GM10248 (cell line): Measurements from ENCODE around the gene DSC3.

Experiments used
- CTCF ChIA-PET: fragments of 300-600 bp; sonication (Branson Sonifier 250); formaldehyde crosslinking; extraction: SDS; loops from one replicate; lab custom pipeline; 2021; ENCODE audit warnings: antibody characterized with exemption; lab: Yijun Ruan, JAX
- POLR2A ChIA-PET: fragments of 350-650 bp; sonication (Branson Sonifier 250); formaldehyde crosslinking; extraction: SDS; loops from one replicate; lab custom pipeline; 2020; ENCODE audit warnings: antibody characterized with exemption; lab: Yijun Ruan, JAX
- DNase-seq: peaks from one replicate; pipeline ENCODE4 v3.0.0; 2012; ENCODE audit errors: extremely low spot score
- CTCF ChIP-seq: IDR thresholded peaks from 2 replicates; pipeline ENCODE4 v1.5.1; 2012; ENCODE audit warnings: mild to moderate bottlenecking, low read depth; ENCODE audit errors: extremely low read depth, missing control alignments, control extremely low read depth

Gene DSC3

DNA sequence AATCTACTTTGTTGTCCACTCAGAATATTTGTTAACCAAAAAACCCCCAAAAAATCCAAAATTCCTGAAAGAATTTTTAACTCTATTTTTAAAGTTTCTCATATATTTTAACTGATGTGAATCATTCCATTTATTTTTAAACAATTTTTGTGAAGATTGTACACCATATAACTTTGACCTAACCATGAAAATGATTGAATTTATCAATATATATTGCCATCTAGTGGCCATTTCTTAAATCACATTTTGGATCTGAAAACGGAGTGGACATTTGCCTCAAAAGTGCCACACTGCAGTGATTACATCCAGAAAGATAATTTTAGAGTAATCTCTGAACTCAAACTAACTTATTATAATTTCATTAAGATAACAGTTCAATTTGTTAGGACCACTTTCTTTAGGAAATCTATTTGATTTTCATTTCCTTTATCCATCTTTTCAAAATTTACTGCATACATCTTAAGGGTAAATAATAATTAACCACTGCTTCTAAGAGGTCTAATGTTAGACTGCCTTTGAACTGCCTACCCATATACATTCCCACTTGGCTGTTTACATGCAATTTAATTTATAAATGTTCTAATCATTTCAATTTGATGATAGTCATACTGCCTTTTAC is 71.1 kb downstream of the DSC3 start:
- TF ChIP-seq CTCF, result peak; percentile 49
- peak; percentile 14 for DNase-seq
- POLR2A ChIA-PET, result no interaction called here
- CTCF ChIA-PET, result interaction anchor here (0.8 to 3.8 kb wide), 5 partner anchors 22 to 1097 kb away, joined by 3 to 16 read pairs (median 3); no protein-coding TSS in a partner anchor

GRCh38 chr18:30970196-30970816 is 72.2 kb downstream of the DSC3 start:
- no peak for DNase-seq
- peak; percentile 44 for TF ChIP-seq CTCF
- CTCF ChIA-PET, result interaction anchor here (0.8 to 2.8 kb wide), 10 partner anchors 9 to 1096 kb away, joined by 3 to 11 read pairs (median 3); no protein-coding TSS in a partner anchor
- POLR2A ChIA-PET, result no interaction called here

GRCh38 chr18:30969670-30970170 is 72.8 kb downstream of the DSC3 start:
- TF ChIP-seq CTCF, result no peak
- no peak for DNase-seq
- CTCF ChIA-PET, result interaction anchor here (0.9 to 2.8 kb wide), 7 partner anchors 9 to 1095 kb away, joined by 3 to 11 read pairs (median 3); no protein-coding TSS in a partner anchor
- POLR2A ChIA-PET, result no interaction called here

- ChIA-PET POLR2A (no interaction called here), CTCF (interaction anchor here (1.1 to 2.4 kb wide), 5 partner anchors 10 to 18 kb away, joined by 3 to 7 read pairs (median 4); no protein-coding TSS in a partner anchor)
- no peak for DNase-seq
- TF ChIP-seq CTCF, result no peak
Measured at GRCh38 chr18:30967701-30968100, 74.8 kb downstream of the DSC3 start.

DNA sequence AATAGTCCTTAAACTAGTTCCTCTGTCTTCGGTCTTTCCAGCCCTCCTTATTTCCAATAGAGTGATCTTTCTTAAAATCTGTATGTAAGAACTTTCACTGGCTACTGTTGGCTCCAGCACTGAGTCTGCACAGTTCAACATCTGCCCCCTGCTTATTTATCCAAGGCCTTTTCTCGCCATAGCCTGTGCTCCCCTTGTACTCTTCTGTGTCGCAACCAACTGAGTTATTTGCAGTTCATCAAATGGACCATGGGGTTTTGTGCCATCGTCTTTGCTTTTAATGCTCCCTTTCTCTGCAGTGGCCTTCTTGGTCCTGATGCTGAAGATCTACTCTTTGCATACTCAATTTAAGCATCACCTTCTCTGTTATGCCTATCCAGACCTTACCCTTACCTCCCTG is 77.3 kb downstream of the DSC3 start:
- ChIA-PET POLR2A (no interaction called here), CTCF (no interaction called here)
- DNase-seq, result no peak
- TF ChIP-seq CTCF, result no peak

- DNase-seq, result no peak
- POLR2A ChIA-PET, result no interaction called here
- TF ChIP-seq CTCF, result no peak
- CTCF ChIA-PET, result interaction anchor here (1.1 kb wide), 1 partner anchor 9 kb away, joined by 3 read pairs; no protein-coding TSS in a partner anchor
Measured at GRCh38 chr18:30960661-30961060, 81.9 kb downstream of the DSC3 start.
